Stimulated activated CD4-positive, alpha-beta T cell treated with anti-CD3 and anti-CD28 coated beads, Interleukin-4, amount 100 ng/mL, for 4 hours (primary cell): ENCODE measurements around the gene PEX26.
"Not testable (repeated sequence)": the region's sequence is repeated elsewhere in the genome, so short reads cannot be mapped to it uniquely, and the experiment has no call there.

Experiments
- DNase-seq, 2 experiments: peaks; one replicate each; pipeline ENCODE4 v3.0.0-alpha.2; 2020

The PEX26 gene

DNA sequence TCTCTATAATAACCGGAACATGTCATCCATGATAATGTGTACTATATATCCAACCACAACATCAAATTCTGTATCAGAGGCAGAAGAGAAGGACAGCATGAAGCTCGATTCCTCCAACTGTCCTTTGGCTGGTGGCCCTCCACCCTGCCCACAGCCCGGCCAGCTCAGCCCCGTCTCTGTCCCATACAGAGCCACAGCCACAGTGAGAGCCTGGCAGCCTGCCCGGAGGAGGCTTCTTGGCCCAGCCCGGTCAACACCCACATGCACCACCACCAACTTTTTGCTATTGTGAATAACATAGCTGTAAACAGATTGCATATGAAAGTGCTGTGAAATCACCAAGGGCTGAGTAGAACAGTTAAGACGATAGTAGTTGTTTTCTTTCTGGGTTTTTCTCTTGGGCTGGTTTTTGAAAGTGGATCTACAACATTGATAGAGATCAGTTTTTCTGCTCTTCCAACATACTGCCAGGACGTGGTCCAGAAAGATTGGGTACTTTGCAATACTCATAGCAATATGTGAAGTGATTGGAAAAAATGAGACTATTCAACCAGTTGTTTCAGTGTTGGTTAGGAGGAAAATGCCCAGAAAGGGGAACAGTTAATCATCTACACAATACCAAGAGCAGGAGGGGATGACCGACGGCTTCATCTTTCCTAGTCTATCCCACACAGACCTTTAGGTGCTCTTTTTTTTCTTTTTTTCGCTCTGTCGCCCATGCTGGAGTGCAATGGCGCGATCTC lies 25.9 kb downstream of the PEX26 start:
- no peak for DNase-seq

DNA sequence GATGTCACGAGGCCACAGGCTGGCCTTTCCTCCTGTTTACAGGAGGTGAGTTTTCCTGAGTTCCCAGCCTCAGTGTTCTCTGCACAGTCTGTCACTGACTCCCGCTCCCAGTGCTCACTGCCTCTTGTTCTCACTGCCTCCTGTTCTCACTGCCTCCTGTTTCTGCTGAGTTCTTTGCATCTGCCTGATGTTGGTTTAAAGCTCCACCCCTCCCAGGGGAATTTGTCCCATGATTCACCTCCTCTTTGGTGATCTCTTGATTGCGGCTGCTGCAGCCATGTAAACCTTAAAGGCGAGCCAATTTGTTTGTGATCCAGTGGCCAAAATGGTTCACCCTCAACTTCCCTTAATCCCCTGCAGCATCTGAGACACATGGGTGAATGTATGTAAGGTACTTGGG lies 26.8 kb downstream of the PEX26 start:
- no peak for DNase-seq

DNA sequence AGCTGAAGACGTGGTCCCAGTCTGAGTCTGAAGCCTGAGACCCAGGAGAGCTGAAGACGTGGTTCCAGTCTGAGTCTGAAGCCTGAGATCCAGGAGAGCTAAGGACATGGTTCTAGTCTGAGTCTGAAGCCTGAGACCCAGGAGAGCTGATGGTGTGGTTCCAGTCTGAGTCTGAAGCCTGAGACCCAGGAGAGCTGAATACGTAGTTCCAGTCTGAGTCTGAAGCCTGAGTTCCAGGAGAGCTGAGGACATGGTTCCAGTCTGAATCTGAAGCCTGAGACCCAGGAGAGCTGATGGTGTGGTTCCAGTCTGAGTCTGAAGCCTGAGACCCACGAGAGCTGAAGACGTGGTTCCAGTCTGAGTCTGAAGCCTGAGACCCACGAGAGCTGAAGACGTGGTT lies 28.2 kb downstream of the PEX26 start:
- DNase-seq: not testable (repeated sequence)

DNA sequence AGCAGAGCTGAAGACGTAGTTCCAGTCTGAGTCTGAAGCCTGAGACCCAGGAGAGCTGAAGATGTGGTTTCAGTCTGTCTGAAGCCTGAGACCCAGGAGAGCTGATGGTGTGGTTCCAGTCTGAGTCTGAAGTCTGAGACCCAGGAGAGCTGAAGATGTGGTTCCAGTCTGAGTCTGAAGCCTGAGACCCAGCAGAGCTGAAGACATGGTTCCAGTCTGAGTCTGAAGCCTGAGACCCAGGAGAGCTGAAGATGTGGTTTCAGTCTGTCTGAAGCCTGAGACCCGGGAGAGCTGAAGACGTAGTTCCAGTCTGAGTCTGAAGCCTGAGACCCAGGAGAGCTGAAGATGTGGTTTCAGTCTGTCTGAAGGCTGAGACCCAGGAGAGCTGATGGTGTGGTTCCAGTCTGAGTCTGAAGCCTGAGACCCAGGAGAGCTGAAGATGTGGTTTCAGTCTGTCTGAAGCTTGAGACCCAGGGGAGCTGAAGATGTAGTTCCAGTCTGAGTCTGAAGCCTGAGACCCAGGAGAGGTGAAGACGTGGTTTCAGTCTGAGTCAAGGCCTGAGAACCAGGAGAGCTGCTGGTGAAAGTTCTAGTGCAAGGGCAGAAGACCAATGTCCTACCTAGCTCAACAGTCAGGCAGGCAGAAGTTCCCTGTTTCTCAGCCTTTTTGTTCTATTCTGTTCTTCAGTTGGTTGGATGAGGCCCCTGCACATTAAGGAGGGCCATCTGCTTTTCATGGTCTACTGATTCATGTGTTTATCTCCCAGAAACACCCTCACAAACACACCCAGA lies 29.0 kb downstream of the PEX26 start:
- DNase-seq: not testable (repeated sequence)

DNA sequence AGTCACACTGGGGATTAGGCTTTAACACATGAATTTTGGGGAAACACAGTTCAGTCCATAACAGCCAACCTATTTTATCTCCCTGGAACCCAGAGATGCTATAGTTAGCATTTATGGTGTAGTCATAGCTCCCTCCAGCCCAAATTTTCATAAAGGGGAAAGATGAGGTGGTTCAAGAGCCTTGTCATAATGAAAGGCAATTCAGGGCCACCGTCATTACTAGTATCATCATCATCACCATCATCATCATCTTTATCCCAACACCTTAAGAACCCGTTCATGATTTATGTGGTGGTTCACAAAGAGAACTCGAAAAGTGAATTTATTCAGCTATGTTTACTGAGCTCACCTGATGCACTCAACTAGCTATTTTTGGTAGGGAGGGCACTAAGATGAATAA lies 30.4 kb downstream of the PEX26 start:
- DNase-seq: no peak

DNA sequence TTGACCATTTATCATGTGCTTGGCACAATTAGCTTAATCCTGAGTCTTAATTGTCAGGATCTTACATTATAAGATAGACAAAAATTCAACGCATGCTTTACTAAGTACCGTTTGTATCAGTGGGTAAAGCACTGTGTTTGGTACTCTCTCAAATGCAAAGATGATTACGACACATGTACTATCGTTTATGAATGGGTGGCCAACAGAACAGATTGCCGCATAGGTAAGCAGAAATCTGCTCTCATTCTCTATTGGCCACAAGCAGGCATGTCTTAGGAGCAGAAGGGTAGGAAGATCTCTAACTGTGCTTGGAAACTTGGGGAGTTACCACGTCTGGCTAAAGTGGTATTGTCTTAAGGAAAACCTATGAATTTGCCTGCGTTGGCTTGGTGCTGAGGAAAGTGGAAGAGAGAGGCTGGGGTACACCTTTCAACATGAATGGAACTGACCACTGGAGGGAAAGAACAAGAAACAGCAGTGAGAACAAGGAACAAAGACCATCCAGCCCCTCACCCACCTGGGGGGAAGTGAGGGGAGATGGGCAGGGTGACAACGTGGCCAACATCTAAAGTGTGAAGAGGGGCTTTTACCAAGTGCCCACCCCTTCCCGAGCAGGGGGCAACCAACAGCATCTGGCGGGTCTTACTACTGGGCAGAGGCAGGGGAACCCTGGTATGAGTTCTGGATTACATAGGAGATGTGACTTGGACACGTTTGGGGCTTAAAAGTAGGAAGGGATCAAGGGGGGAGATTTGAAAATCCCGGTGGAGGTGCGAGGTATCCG lies 31.8 kb downstream of the PEX26 start:
- no peak for DNase-seq

DNA sequence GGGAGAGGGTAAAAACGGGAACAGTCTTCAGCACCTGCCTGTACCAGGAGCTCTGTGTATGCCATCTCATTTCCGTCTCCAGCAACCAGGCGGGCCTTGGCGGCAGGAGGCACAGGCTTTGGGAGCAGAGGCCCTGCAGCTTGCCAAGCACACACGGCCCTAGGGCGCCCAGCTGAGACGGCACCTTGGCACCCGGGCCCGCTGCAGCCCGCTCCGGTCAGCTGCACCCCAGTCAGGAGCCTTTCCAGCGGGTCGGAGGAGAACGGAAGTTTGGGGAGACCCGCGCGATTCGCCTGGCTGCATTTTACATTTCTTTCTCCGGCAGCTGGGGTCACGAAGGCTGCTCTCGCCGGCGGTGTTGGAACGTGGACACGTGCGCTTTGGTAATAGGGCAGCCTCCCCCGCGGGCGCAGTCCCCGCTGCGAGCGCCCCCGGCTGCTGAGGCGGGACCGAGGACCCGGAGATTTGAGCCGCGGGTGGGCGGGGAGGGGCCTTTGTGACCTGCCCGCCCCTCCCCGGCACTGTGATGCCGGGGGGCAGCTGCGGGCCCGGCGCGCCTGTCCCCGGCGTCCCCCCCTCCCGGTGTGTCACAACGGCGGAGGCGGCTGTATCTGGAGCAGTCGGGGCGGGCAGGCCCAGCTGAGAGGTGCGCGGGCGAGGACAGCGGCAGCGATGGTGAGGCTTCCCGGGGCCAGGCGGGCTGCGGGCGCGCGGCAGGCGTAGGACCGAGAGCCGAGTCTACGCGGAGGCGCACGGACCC lies 32.6 kb downstream of the PEX26 start, which contains the start of gene TUBA8:
Gene TUBA8, plus strand, starts transcription at position 616 of the 760 bp plus-strand sequence. Its CDS starts 57 bp downstream, at position 673.
- DNase-seq: peak; percentile 46 to 60

DNA sequence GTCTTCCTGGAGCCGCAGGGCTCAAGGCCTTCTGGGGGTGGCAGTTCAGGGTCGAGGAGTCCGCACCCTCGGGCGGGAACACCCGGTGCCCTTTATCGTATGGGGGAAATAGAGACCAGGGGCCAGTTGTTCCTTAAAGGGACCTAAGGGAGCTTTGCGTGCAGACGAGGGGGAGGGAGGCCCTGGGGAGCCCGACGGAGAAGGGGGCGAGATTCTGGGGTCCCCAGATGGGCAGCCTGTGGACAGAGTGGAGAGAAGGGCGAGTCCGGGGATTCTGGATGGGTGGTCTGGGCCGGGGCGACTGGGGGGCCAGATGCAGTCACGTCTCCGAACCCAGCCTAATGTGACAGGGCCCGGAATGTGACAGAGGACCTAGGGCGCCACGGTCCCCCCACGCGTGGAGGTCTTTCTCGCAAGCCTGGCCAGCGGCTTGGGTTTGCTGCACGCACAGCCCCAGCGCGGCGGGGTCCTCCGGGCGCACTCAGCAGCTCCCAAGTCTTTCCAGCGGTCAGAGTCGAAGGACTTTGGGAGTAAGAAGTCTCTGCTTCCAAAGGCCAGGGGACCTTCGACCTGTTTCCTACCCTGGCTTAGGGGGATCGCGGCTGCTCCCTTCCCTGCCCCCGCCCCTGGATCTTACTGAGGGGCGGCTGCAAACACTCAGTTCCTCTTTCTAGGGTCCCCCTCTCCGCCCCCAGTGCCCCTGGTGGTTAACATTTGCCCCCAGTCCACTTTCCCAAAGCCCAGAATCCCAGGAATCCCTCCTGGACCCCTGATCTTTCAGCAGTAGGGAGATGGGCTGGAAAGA lies 33.4 kb downstream of the PEX26 start:
- DNase-seq: no peak

DNA sequence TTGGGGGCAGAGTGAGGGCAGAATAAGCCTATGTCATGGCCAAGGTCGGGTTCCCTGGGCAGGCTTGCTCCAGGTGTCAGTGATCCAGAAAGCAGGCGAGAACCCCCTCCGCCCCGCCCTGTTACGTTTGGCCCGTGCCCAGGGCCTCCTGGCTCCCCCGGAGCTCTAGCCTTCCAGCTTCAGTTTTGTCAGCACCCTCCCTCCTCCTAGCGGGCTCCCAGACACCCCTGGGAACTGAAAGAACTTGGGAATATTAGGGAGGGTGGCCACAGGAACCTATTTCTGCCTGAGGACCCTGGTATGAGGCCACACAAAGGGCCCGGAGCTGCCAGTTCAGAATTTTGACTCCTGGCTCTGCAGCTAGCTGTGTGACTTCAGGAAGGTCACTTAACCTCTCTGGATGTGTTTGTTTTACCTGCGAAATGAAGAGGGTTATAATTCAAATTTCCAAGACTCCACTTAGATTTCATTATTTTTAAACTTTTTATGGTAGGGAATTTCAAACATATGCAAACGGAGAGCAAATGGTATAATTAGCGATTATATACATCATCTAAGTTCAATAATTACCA lies 34.1 kb downstream of the PEX26 start:
- DNase-seq: no peak

DNA sequence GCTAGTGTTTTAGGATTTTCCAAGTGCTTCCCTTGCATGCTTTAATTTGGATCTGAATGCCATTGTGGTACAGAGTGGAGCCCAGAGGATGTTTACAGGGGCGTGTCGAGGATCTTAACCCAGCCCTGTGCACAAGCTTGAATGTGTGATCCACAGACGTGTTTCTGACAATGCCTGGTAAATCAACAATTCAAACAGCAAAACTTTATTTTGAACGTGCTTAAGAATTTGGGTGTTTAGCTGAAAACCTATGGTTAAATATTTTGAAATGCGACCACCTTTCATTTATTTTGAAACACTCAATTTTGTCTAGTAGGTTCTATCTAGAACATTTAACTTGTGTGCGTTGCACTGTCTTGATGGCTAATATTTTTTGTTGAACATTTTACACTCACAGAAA lies 34.6 kb downstream of the PEX26 start:
- no peak for DNase-seq

DNA sequence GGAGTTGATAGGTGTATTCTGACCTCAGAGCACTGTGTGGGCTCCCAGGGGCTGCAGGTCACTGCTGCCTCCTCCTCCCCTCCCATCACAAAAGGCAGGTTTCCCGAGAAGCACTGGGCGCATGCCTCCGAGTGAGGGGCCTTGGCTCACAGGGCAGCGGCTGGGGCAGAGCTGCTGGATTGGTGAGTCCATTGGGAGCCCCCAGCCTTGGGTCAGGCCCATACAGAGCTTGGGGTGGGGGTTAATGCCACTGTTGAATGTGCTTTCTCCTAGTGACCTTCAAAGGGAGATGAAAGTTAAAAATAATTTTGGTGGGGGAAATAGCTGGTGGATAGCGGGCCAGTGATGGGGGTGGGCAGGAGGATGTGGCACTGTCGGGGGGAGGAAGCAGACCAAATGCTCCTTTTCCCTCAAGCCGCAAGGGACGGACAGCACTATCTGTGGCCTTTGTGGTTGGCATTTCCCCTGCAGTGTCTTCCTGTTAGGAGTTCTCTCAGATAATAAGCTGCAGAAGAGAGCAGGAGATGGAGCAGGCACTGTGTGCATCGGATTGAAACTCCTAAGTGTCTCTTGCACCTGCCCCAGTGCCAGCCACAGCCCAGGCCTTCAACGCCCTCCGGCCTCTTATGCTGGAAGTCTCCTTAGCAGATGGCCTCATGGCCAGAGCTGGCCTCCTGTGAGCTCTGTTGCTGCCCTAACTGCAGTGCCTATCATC lies 36.0 kb downstream of the PEX26 start:
- DNase-seq: no peak

DNA sequence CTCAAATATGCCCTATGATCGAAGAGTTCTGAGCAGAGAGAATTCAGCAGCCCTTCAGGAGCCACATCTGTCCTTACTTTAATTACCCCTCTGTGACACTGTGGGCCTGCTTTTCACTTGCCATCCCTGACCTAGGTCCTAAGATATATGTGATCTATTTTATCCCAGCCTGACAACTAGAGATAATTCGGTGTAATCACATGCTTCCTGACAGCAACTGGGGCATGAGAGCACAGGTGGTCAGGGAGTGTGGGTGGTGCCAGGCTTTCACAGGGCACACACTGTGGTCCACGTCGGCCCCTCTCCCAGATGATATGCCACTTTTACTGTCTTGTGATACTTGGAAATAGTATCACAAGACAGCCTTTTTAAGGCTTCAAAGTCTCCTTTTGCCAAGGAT lies 36.7 kb downstream of the PEX26 start:
- DNase-seq: no peak

DNA sequence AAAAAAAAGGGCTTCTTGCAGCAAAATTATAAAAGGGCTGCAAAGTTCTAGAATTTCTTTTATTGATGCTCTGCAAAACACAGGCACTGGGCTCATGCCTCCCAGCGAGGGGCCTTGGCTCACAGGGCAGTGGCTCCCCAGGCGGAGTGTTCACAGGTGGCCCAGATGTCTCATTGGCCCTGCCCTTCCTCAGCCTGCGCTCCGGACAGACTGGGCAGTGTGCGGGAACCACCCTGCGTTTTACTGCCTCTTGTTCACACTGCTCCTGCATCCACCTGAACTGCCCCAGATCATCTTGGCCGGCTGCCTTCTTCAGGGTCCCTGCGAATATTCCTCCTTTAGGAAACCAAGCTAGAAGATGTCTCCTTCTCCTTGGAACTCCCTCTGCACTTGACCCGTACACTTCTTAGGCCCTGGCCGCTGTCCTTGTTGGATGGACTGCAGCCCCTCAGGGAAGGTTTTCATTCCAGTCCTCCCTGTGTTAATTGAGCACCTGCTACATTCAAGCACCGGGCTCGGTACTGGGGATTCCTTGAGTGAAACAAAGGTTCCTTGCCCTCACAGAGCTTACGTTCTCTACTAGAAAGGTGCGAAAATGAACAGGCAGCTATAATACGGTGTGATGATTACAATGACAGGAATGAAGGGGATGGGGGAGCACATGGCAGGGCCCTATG lies 37.3 kb downstream of the PEX26 start:
- DNase-seq: no peak

DNA sequence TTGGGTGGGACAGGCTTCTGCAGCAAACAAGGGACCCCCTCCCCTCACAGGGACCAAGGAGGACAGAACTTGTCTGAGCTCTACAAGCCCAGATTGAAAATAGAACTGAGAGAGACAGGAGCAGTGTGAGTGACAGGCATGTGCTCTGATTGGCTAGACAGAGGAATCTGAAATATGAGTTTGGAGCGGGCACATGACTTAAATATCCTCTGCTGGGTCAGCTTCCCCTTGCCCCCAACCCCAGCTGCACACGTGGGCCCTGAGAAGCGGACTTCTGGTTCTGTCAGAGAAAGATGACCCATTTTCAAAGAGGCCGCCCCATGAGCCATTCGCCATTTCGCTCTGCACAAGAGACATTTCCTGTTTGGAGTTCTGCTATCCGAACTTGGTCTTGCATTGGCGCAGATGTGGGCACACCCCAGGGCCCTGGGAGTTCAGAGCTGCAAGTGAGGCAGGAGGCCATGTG lies 38.1 kb downstream of the PEX26 start:
- no peak for DNase-seq

DNA sequence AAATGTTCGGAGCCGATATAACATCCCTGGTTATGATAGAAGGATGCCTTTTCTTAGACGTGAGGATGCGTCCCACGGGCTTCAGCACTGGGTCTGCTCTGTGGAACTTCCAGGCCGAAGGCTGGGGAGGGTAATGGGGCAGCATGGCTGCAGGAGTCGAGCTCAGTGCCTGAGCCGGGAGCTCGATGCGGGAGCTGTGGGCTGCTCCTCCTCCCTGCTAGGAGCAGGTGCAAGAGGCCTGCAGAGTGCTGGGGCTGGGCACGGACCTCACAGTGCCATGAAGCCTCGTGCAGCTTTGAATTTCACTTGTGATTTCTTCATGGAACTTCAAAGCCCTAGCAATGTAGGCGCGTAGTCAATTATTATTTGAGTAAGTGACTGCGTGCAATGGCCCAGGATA lies 38.8 kb downstream of the PEX26 start:
- no peak for DNase-seq

DNA sequence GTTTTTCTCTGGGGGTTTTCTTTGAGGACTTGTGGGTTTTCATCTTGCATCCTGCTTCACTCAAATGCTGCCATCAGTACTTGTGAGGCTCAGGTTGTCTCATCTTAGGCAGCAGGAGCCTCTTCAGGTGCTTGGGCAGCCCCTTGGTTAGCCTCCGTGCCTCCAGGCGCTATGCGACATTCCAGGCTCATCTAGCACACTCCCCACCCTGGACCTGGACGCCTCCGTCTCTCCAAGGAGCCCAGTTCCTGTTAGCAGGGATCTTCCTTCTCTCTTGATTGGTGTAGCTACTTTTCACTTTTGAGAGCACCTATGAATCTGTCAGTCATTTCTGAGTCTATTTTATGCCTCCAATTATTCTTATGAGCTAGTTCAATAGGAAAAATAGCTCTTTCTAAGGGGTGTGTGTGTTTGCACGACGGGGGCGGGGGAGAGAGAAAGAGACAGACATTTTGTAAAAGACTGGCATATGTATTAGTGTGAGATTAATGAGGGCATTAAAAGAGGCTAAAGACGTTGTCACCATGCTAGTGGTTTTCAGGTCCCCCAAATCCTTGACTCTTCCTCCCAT lies 40.6 kb downstream of the PEX26 start:
- no peak for DNase-seq

DNA sequence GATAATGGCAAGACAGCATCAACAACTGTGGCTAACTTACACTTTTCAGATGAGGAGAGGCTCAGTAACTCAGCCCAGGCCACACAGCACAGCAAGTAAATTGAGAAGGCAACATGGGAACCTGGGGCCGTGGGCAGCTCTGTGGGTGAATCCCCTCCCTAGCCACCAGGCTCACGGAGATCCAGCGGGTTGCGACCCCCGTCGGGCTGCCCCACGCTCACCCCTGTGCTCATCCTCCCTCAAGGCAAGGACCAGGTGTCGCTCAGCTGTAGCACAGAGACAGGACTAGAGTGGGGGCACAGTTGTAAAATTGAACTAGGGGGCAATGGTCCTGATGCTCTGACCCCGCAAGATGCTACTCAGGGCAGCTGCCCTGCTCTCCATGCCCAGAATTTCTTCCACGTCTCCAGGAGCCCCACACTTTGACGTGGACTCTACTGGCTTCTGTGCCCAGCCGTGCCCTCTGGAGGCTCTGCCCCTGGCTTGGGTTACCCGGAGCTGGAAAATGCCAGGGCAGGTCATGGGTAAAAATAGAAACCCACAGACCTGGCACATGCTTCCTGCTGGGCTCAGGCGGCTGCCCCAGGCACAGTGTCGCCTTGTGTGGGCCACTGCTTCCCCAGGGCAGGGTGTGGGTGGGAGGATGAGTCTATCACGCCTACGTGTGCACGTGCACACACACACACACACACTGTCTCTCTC lies 41.8 kb downstream of the PEX26 start:
- DNase-seq: peak in 1 of 2 experiments; percentile 51

DNA sequence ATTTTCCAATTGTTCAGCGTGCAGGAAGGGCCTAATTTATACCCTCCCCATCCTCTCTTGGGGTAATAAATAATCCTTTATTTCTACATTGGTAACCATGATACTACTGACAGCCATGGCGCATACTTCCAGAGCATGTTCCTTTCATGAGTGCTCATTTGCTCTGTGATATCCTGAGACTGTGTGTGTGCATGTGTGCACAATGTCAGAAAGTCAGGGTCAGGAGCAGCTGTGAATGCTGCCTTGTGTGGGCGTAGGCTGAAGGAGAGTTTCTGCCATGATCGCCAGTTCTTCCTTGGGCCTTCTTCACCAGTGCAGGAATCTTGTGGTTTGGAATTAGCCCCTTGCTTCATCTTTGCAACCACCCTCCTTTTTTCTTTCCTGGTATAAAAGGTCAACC lies 43.1 kb downstream of the PEX26 start:
- DNase-seq: no peak

DNA sequence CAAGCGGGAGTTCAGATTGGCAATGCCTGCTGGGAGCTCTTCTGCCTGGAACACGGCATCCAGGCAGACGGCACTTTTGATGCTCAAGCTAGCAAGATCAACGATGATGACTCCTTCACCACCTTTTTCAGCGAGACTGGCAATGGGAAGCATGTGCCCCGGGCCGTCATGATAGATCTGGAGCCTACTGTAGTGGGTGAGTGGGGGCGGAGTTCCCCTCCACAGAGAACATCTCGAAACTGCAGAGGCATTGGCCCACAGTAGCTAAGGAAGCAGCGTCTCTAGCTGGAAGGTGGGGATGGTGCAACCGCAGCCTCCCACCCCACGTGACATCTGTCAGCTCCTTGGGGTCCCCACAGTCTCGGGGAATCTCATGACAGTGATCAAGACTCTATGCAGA lies 43.7 kb downstream of the PEX26 start:
- no peak for DNase-seq
